Cardiac muscle cell (in vitro differentiated cells and primary cell): ENCODE data around the gene PIK3C2G. TPM values are rescaled to one million over a fixed set of nuclear protein-coding genes. Genes with fewer than 3 reads are reported as not detected.

ENCODE experiments used
- DNase-seq, 2 donors: peaks; one replicate each; pipeline versions ENCODE4 v3.0.0 to v3.0.0-alpha.2; 2010 to 2017; ENCODE audit warnings: low read depth in 1 of 2, low spot score in 1 of 2
- H3K27ac ChIP-seq: fragments of 200-600 bp; sonication (generic); 2 replicates; pipeline ENCODE4 v1.5.1; 2016
- H3K27me3 ChIP-seq: fragments of 200-600 bp; sonication (generic); 2 replicates; pipeline ENCODE4 v1.6.0; 2016; ENCODE audit warnings: control low read depth
- H3K36me3 ChIP-seq: fragments of 200-600 bp; sonication (generic); 2 replicates; pipeline ENCODE4 v1.5.1; 2016; ENCODE audit warnings: control low read depth
- H3K4me1 ChIP-seq: fragments of 200-600 bp; sonication (generic); 2 replicates; pipeline ENCODE4 v1.8.1; 2017; ENCODE audit warnings: low read depth, mild to moderate bottlenecking, mixed run types
- H3K4me3 ChIP-seq: fragments of 200-600 bp; sonication (generic); 2 replicates; pipeline ENCODE4 v1.5.1; 2016; ENCODE audit warnings: mild to moderate bottlenecking
- H3K9me3 ChIP-seq: fragments of 200-600 bp; sonication (generic); 2 replicates; pipeline ENCODE4 v1.5.1; 2017; ENCODE audit warnings: low read depth, mild to moderate bottlenecking, control low read depth
- CTCF ChIP-seq: IDR thresholded peaks from 2 replicates; pipeline ENCODE4 v1.5.1; 2012; ENCODE audit warnings: low read depth, mild to moderate bottlenecking, low read length
- polyA plus RNA-seq: library from polyadenylated mRNA; unstranded; fragments of >200 nt; fragmentation: Nextera tagmentation; extraction: Ambion mirVana; gene quantifications from 2 replicates; pipeline ENCODE4 v1.2.1, GENCODE V29; 2016
- total RNA-seq: library from RNA; depleted of rRNA; stranded (reverse); fragments of >200 nt; gene quantifications from 2 replicates; pipeline ENCODE4 v1.2.3, GENCODE V29; 2016

Gene PIK3C2G
- total and polyA plus RNA-seq, 2 experiments from 2014 or later, result not detected

DNA sequence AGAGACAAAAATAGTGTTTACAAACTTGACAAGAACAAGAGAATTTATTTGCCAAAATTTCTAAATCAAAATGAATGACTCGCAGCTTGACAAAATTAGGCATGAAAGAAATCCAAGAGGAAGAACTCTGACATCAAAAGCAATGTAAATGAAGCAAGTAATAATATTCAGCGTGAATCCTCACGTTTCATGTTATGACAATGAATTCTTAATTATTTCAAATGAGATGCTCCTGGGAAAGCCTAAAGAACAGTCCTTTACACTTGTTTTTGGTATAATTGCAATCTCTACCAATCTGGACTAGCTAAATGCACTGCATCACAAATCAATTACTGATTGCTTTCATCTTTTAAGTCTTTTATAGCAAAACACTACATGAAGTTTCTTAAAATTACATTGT is 29.1 kb downstream of the PIK3C2G start:
- Histone ChIP-seq H3K36me3 (no peaks in the 10 kb centered on the region), H3K9me3 (no peaks in the 10 kb centered on the region), H3K4me3 (no peak overlapping the region), H3K4me1 (no peaks in the 10 kb centered on the region), H3K27ac (no peak overlapping the region), H3K27me3 (no peaks in the 10 kb centered on the region)
- no peak for DNase-seq
- no peak for TF ChIP-seq CTCF

GRCh38 chr12:18294889-18295288 is 33.6 kb downstream of the PIK3C2G start:
- no peaks in the 10 kb centered on the region for H3K4me1 ChIP-seq
- no peak overlapping the region for H3K27ac ChIP-seq
- H3K36me3 ChIP-seq, result no peaks in the 10 kb centered on the region
- no peaks in the 10 kb centered on the region for H3K9me3 ChIP-seq
- DNase-seq, result no peak
- no peaks in the 10 kb centered on the region for H3K27me3 ChIP-seq
- H3K4me3 ChIP-seq, result no peak overlapping the region
- TF ChIP-seq CTCF, result no peak

GRCh38 chr12:18296201-18296908 is 35.0 kb downstream of the PIK3C2G start:
- no peak overlapping the region for H3K27ac ChIP-seq
- no peaks in the 10 kb centered on the region for H3K9me3 ChIP-seq
- peak in 1 of 2 donors; percentile 12 for DNase-seq
- H3K27me3 ChIP-seq, result no peaks in the 10 kb centered on the region
- no peak for TF ChIP-seq CTCF
- no peak overlapping the region for H3K4me3 ChIP-seq
- no peaks in the 10 kb centered on the region for H3K4me1 ChIP-seq
- no peaks in the 10 kb centered on the region for H3K36me3 ChIP-seq

DNA sequence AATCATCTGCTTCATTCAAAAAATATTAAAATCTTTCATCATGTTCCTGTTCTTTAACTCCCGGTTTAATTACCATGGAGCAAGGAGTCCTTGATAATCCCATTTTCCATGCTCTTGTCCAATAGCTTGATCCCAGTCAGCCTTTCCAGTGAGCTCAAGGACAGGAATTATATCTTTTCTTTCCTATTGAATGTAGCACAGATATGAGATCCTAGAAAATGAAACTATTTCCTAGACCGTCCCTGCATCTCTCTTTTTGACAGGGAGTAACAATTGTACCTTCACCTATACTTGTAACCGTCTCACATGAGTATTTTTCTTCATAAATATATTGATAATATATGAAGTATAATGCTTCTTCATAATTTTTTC is 35.6 kb downstream of the PIK3C2G start:
- Histone ChIP-seq H3K27ac (no peak overlapping the region), H3K4me1 (no peaks in the 10 kb centered on the region), H3K4me3 (no peak overlapping the region), H3K27me3 (no peaks in the 10 kb centered on the region), H3K36me3 (no peaks in the 10 kb centered on the region), H3K9me3 (no peaks in the 10 kb centered on the region)
- DNase-seq, result peak in 1 of 2 donors; percentile 4
- TF ChIP-seq CTCF, result no peak

- H3K4me1 ChIP-seq, result no peaks in the 10 kb centered on the region
- no peaks in the 10 kb centered on the region for H3K9me3 ChIP-seq
- H3K27me3 ChIP-seq, result no peaks in the 10 kb centered on the region
- H3K4me3 ChIP-seq, result no peak overlapping the region
- no peak overlapping the region for H3K27ac ChIP-seq
- no peak for DNase-seq
- TF ChIP-seq CTCF, result no peak
- H3K36me3 ChIP-seq, result no peaks in the 10 kb centered on the region
Measured at GRCh38 chr12:18297902-18298301, 36.6 kb downstream of the PIK3C2G start.
